Lung (tissue), 12 donors: Measurements from ENCODE around the gene SLC25A42. TPM values are rescaled to one million over a fixed set of nuclear protein-coding genes. Genes with fewer than 3 reads are reported as not detected.

Experiments used
- ATAC-seq: fragments of 200-7000 bp; cut with Tn5 transposase; one replicate; pipeline ENCODE4 v1.9.1; 2020; ENCODE audit warnings: moderate number of reproducible peaks; ENCODE audit not compliant: insufficient read depth, low FRiP score
- DNase-seq, 3 donors: peaks; one replicate each; pipeline ENCODE4 v3.0.0-alpha.2; 2013 to 2017
- H3K27ac ChIP-seq, 2 donors: one replicate each; pipeline ENCODE4 v1.5.1; 2013; ENCODE audit warnings: mild to moderate bottlenecking in 2 of 2, moderate library complexity in 2 of 2, control low read depth in 1 of 2, inconsistent platforms in 1 of 2, low read depth in 1 of 2, low read length in 1 of 2
- H3K27me3 ChIP-seq, 3 donors: one replicate each; pipeline ENCODE4 v1.5.1; 2013; ENCODE audit warnings: low read length in 2 of 3; ENCODE audit not compliant: control insufficient read depth in 3 of 3, insufficient read depth in 3 of 3
- H3K36me3 ChIP-seq, 4 donors: one replicate each; pipeline ENCODE4 v1.5.1; 2013; ENCODE audit warnings: low read length in 4 of 4, mild to moderate bottlenecking in 1 of 4, moderate library complexity in 1 of 4; ENCODE audit not compliant: control insufficient read depth in 4 of 4, insufficient read depth in 4 of 4
- H3K4me1 ChIP-seq, 5 donors: one replicate each; pipeline ENCODE4 v1.5.1; 2013; ENCODE audit warnings: low read length in 5 of 5, mild to moderate bottlenecking in 2 of 5, moderate library complexity in 1 of 5; ENCODE audit not compliant: control insufficient read depth in 5 of 5, insufficient read depth in 5 of 5
- H3K4me3 ChIP-seq: one replicate; pipeline ENCODE4 v1.5.1; 2013; ENCODE audit warnings: mild to moderate bottlenecking, control low read depth, moderate library complexity
- H3K9ac ChIP-seq, 2 donors: one replicate each; pipeline ENCODE4 v1.5.1; 2013; ENCODE audit warnings: low read length in 2 of 2, control low read depth in 1 of 2; ENCODE audit not compliant: insufficient read depth in 1 of 2
- H3K9me3 ChIP-seq, 4 donors: one replicate each; pipeline ENCODE4 v1.5.1; 2013; ENCODE audit warnings: low read length in 3 of 4, mild to moderate bottlenecking in 1 of 4, moderate library complexity in 1 of 4; ENCODE audit not compliant: control insufficient read depth in 4 of 4, insufficient read depth in 3 of 4
- CTCF ChIP-seq: IDR thresholded peaks from 2 replicates; pipeline ENCODE4 v1.5.1; 2012; ENCODE audit warnings: mild to moderate bottlenecking; ENCODE audit errors: control extremely low read depth, extremely low read depth
- WGBS, 2 donors: extraction: QIAGEN DNeasy Blood & Tissue Kit; methylation state at CpG; one replicate each; pipeline ENCODE4 v1.1.7; 2013; 5-methylcytosine and 5-hydroxymethylcytosine counted together
- polyA plus RNA-seq, 2 donors: library from polyadenylated mRNA; stranded (reverse); fragments of 200-250 nt; gene quantifications; one replicate each; pipeline ENCODE4 v1.2.1, GENCODE V29; 2013
- total RNA-seq, 2 donors: library from RNA; depleted of rRNA in 1 of 2; stranded (reverse); fragments of >200 nt in 1 of 2; gene quantifications; one replicate each; pipeline ENCODE4 v1.2.1, GENCODE V29; 2014 to 2021
- donor health status: control.
- donor health status: control.
- donor health status: Bipolar disorder and iron deficiency.
- donor health status: healthy.
- donor health status: DM: yes; HTN: yes; CAD: no.

Gene SLC25A42
- total and polyA plus RNA-seq, 4 donors = 5.8 to 10.1 (median 7.0) TPM

GRCh38 chr19:19043881-19044280 is 19.9 kb upstream of the SLC25A42 start:
- Histone ChIP-seq H3K4me3 (no peak overlapping the region), H3K9ac (no peak overlapping the region), H3K27me3 (no peaks in the 10 kb centered on the region), H3K9me3 (no peaks in the 10 kb centered on the region), H3K27ac (no peak overlapping the region), H3K36me3 (peaks cover 6 to 18% (median 10%) of the 10 kb centered on the region in 4 donors), H3K4me1 (peaks cover 0 to 4% (median 0%) of the 10 kb centered on the region in 5 donors)
- DNase-seq (no peak), ATAC-seq (no peak)
- no peak for TF ChIP-seq CTCF
- 91 to 95% methylated on average over 6 of the region's 6 CpGs for WGBS, 2 donors

GRCh38 chr19:19049406-19049805 is 14.4 kb upstream of the SLC25A42 start:
- peaks cover 15 to 29% (median 24%) of the 10 kb centered on the region in 4 donors for H3K36me3 ChIP-seq
- no peak overlapping the region for H3K9ac ChIP-seq
- ATAC-seq (no peak), DNase-seq (no peak)
- no peak overlapping the region for H3K4me3 ChIP-seq
- no peaks in the 10 kb centered on the region for H3K4me1 ChIP-seq
- no peak for TF ChIP-seq CTCF
- WGBS, 2 donors = 68 to 90% methylated on average over 2 of the region's 2 CpGs
- no peak overlapping the region for H3K27ac ChIP-seq
- H3K27me3 ChIP-seq = no peaks in the 10 kb centered on the region
- no peaks in the 10 kb centered on the region for H3K9me3 ChIP-seq

GRCh38 chr19:19050104-19050503 is 13.7 kb upstream of the SLC25A42 start:
- Histone ChIP-seq H3K4me3 (no peak overlapping the region), H3K27me3 (no peaks in the 10 kb centered on the region), H3K36me3 (peaks cover 18 to 32% (median 27%) of the 10 kb centered on the region in 4 donors), H3K4me1 (no peaks in the 10 kb centered on the region), H3K27ac (no peak overlapping the region), H3K9ac (no peak overlapping the region), H3K9me3 (no peaks in the 10 kb centered on the region)
- DNase-seq (no peak), ATAC-seq (no peak)
- 94 to 97% methylated on average over 4 of the region's 4 CpGs for WGBS, 2 donors
- TF ChIP-seq CTCF = no peak

GRCh38 chr19:19050731-19051130 is 13.1 kb upstream of the SLC25A42 start:
- Histone ChIP-seq H3K36me3 (peaks cover 19 to 39% (median 30%) of the 10 kb centered on the region in 4 donors), H3K9me3 (no peaks in the 10 kb centered on the region)

More at GRCh38 chr19:19050731-19051130, 13.1 kb upstream of the SLC25A42 start:
- H3K4me1 ChIP-seq = no peaks in the 10 kb centered on the region
- 91 to 92% methylated on average over 2 of the region's 2 CpGs for WGBS, 2 donors
- no peak overlapping the region for H3K4me3 ChIP-seq
- H3K9ac ChIP-seq = no peak overlapping the region
- ATAC-seq (no peak), DNase-seq (no peak)
- no peak overlapping the region for H3K27ac ChIP-seq
- no peaks in the 10 kb centered on the region for H3K27me3 ChIP-seq
- no peak for TF ChIP-seq CTCF
